Measurements from ENCODE around the gene VAMP8.
A peak's percentile ranks its signal among the peaks of the same experiment; 100 is the strongest.

The VAMP8 gene

DNA sequence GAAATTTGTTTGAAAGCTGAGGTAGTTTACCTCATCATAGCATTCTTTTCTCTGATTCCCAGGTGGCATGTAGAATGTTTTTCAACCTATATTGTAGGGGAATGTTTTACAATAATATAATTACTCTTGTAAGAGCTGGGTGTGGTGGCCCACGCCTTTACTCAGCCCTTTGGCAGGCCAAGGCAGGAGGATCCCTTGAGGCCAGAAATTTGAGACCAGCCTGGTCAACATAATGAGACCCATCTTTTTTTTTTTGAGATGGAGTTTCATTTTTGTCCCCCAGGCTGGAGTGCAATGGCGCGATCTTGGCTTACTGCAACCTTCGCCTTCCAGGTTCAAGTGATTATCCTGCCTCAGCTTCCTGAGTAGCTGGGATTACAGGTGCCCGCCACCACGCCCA is 42.2 kb downstream of the VAMP8 start:
- H3K27me3 ChIP-seq (ENCODE audit: insufficient read depth, low read length, poor library complexity, severe bottlenecking) = no peaks in the 10 kb centered on the region
- peak overlapping the region; percentile 96 for H3K4me2 ChIP-seq (ENCODE audit: low read depth, low read length, poor library complexity, severe bottlenecking)
- TF ChIP-seq, protein P1, sequence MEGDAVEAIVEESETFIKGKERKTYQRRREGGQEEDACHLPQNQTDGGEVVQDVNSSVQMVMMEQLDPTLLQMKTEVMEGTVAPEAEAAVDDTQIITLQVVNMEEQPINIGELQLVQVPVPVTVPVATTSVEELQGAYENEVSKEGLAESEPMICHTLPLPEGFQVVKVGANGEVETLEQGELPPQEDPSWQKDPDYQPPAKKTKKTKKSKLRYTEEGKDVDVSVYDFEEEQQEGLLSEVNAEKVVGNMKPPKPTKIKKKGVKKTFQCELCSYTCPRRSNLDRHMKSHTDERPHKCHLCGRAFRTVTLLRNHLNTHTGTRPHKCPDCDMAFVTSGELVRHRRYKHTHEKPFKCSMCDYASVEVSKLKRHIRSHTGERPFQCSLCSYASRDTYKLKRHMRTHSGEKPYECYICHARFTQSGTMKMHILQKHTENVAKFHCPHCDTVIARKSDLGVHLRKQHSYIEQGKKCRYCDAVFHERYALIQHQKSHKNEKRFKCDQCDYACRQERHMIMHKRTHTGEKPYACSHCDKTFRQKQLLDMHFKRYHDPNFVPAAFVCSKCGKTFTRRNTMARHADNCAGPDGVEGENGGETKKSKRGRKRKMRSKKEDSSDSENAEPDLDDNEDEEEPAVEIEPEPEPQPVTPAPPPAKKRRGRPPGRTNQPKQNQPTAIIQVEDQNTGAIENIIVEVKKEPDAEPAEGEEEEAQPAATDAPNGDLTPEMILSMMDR (conservative IDR thresholded peaks at IDR 0.05; ENCODE audit: low read length) = no peak
- TF ChIP-seq EZH2phosphoT487 (IDR thresholded peaks at IDR 0.05; ENCODE audit: borderline replicate concordance) = no peak
- peaks cover 74% of the 10 kb centered on the region for H3K79me2 ChIP-seq (ENCODE audit: insufficient read depth, low read length)
- no peaks in the 10 kb centered on the region; the same call in 1 of the 2 replicates for H3F3A ChIP-seq (ENCODE audit: low read depth)
- peaks cover 45% of the 10 kb centered on the region for H4K20me1 ChIP-seq (ENCODE audit: insufficient read depth, low read length, poor library complexity, severe bottlenecking)
- no peak overlapping the region for H2AFZ ChIP-seq (ENCODE audit: low read length)
- peak overlapping the region; percentile 36 for H3K9ac ChIP-seq (ENCODE audit: low read depth, low read length, poor library complexity, severe bottlenecking)
- H3K36me3 ChIP-seq (ENCODE audit: insufficient read depth, low read length) = peaks cover 51% of the 10 kb centered on the region
- H3K4me1 ChIP-seq (ENCODE audit: insufficient read depth, low read length, poor library complexity, severe bottlenecking) = peaks cover 21% of the 10 kb centered on the region
- H3K4me3 ChIP-seq (ENCODE audit: low read length, poor library complexity, severe bottlenecking) = peak overlapping the region; percentile 55
- H3K9me3 ChIP-seq (ENCODE audit: insufficient read depth, low read depth, low read length) = no peaks in the 10 kb centered on the region
- no peaks in the 10 kb centered on the region for H3K9me2 ChIP-seq (replicated peaks; ENCODE audit: low read depth, low read length)

DNA sequence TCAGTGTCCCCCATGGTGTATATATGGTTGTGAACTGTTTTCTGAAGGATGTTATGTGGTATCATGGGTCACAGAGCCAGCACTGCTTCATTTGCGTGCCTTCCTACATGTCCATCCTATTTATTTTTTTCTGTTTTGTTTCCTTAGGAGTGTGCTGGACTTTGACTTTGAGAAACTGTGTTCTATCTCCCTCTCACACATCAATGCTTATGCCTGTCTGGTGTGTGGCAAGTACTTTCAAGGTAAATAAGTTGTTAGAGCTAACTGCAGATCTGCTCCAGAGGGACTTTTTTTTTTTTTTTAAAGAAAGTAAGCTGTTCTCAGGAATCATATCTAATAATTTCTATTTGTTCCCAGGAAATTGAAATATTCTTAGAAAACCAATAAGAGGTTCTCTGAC is 44.0 kb downstream of the VAMP8 start:
- no peak overlapping the region for H3K9ac ChIP-seq (ENCODE audit: low read depth, low read length, poor library complexity, severe bottlenecking)
- H3K4me2 ChIP-seq (ENCODE audit: low read depth, low read length, poor library complexity, severe bottlenecking) = no peak overlapping the region
- H2AFZ ChIP-seq (ENCODE audit: low read length) = no peak overlapping the region
- H3K27me3 ChIP-seq (ENCODE audit: insufficient read depth, low read length, poor library complexity, severe bottlenecking) = no peaks in the 10 kb centered on the region
- no peaks in the 10 kb centered on the region for H3F3A ChIP-seq (ENCODE audit: low read depth)
- no peak for TF ChIP-seq EZH2phosphoT487 (IDR thresholded peaks at IDR 0.05; ENCODE audit: borderline replicate concordance)
- TF ChIP-seq, protein P1 (conservative IDR thresholded peaks at IDR 0.05; ENCODE audit: low read length) = no peak
- H3K36me3 ChIP-seq (ENCODE audit: insufficient read depth, low read length) = peaks cover 67% of the 10 kb centered on the region
- H4K20me1 ChIP-seq (ENCODE audit: insufficient read depth, low read length, poor library complexity, severe bottlenecking) = peaks cover 41% of the 10 kb centered on the region
- no peaks in the 10 kb centered on the region for H3K9me3 ChIP-seq (ENCODE audit: insufficient read depth, low read depth, low read length)
- H3K79me2 ChIP-seq (ENCODE audit: insufficient read depth, low read length) = peaks cover 67% of the 10 kb centered on the region
- H3K4me3 ChIP-seq (ENCODE audit: low read length, poor library complexity, severe bottlenecking) = no peak overlapping the region
- no peaks in the 10 kb centered on the region for H3K9me2 ChIP-seq (replicated peaks; ENCODE audit: low read depth, low read length)
- H3K4me1 ChIP-seq (ENCODE audit: insufficient read depth, low read length, poor library complexity, severe bottlenecking) = peaks cover 21% of the 10 kb centered on the region

DNA sequence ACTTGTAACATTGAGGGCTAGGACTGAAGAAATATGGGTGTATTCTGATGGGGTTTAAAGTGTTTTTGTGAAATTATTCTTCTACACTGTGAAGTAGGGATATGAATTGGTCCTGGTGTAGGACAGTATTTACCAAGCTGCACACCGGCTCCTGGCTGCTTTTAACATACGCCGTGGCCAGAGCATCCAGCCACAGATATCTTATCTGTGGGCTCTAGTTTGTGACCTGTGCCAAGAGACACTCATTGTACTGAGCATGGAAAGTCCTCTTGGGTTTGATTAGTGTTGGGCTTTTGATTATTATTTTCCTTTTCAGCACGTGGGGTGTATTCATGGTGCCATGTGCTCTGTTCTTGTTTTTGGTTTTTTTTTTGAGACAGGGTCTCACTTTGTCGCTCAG is 46.6 kb downstream of the VAMP8 start:
- Histone ChIP-seq H3K4me1 (ENCODE audit: insufficient read depth, low read length, poor library complexity, severe bottlenecking) (peaks cover 5% of the 10 kb centered on the region), H3K4me3 (ENCODE audit: low read length, poor library complexity, severe bottlenecking) (no peak overlapping the region), H3K9me2 (replicated peaks; ENCODE audit: low read depth, low read length) (no peaks in the 10 kb centered on the region), H3K27me3 (ENCODE audit: insufficient read depth, low read length, poor library complexity, severe bottlenecking) (no peaks in the 10 kb centered on the region), H3K9me3 (ENCODE audit: insufficient read depth, low read depth, low read length) (no peaks in the 10 kb centered on the region), H4K20me1 (ENCODE audit: insufficient read depth, low read length, poor library complexity, severe bottlenecking) (peaks cover 17% of the 10 kb centered on the region), H3K4me2 (ENCODE audit: low read depth, low read length, poor library complexity, severe bottlenecking) (no peak overlapping the region), H3F3A (ENCODE audit: low read depth) (no peaks in the 10 kb centered on the region; the same call in 1 of the 2 replicates), H3K79me2 (ENCODE audit: insufficient read depth, low read length) (peaks cover 40% of the 10 kb centered on the region), H2AFZ (ENCODE audit: low read length) (no peak overlapping the region), H3K9ac (ENCODE audit: low read depth, low read length, poor library complexity, severe bottlenecking) (no peak overlapping the region), H3K36me3 (ENCODE audit: insufficient read depth, low read length) (peaks cover 90% of the 10 kb centered on the region)
- TF ChIP-seq, protein P1 (conservative IDR thresholded peaks at IDR 0.05; ENCODE audit: low read length) = no peak
- no peak for TF ChIP-seq EZH2phosphoT487 (IDR thresholded peaks at IDR 0.05; ENCODE audit: borderline replicate concordance)
